Astrocyte (in vitro differentiated cells and primary cell): ENCODE results near the gene ITPRIP. TPM values are rescaled to one million over a fixed set of nuclear protein-coding genes. Genes with fewer than 3 reads are reported as not detected.

Experiments
- DNase-seq: peaks from one replicate; pipeline ENCODE4 v3.0.0-alpha.2; 2010; ENCODE audit warnings: low read depth
- FAIRE-seq: peaks from 2 replicates; lab custom pipeline; 2011; peaks lifted over from hg19 to GRCh38; lab: Jason Lieb, UNC
- H2AFZ ChIP-seq: 2 replicates; pipeline ENCODE4 v1.6.0; 2012; ENCODE audit warnings: low read depth, low read length, inconsistent platforms
- H3K27ac ChIP-seq: 2 replicates; pipeline ENCODE4 v1.5.1; 2011; ENCODE audit warnings: low read depth, low read length, inconsistent platforms
- H3K27me3 ChIP-seq: 2 replicates; pipeline ENCODE4 v1.6.0; 2011; ENCODE audit warnings: low read length, inconsistent platforms; ENCODE audit not compliant: insufficient read depth
- H3K36me3 ChIP-seq: 2 replicates; pipeline ENCODE4 v1.5.1; 2011; ENCODE audit warnings: low read length, inconsistent platforms; ENCODE audit not compliant: insufficient read depth
- H3K4me1 ChIP-seq: 2 replicates; pipeline ENCODE4 v1.5.1; 2011; ENCODE audit warnings: low read length, inconsistent platforms; ENCODE audit not compliant: insufficient read depth
- H3K4me2 ChIP-seq: 2 replicates; pipeline ENCODE4 v1.6.0; 2012; ENCODE audit warnings: low read length, inconsistent platforms
- H3K4me3 ChIP-seq: 2 replicates; pipeline ENCODE4 v1.5.1; 2011; ENCODE audit warnings: low read depth, mild to moderate bottlenecking, low read length, inconsistent platforms; ENCODE audit not compliant: insufficient read depth
- H3K79me2 ChIP-seq: 2 replicates; pipeline ENCODE4 v1.6.0; 2012; ENCODE audit warnings: mild to moderate bottlenecking, low read length, inconsistent platforms; ENCODE audit not compliant: insufficient read depth
- H3K9ac ChIP-seq: 2 replicates; pipeline ENCODE4 v1.6.0; 2012; ENCODE audit warnings: mild to moderate bottlenecking, low read length, inconsistent platforms
- H3K9me3 ChIP-seq: 2 replicates; pipeline ENCODE4 v1.5.1; 2012; ENCODE audit warnings: low read depth, mild to moderate bottlenecking, low read length, inconsistent platforms; ENCODE audit not compliant: insufficient read depth
- H4K20me1 ChIP-seq: 2 replicates; pipeline ENCODE4 v1.6.0; 2012; ENCODE audit warnings: low read length, inconsistent platforms; ENCODE audit not compliant: insufficient read depth
- H3K27ac Mint-ChIP-seq: one replicate; pipeline ENCODE4 v1.8.0; 2021; ENCODE audit warnings: mild to moderate bottlenecking, mixed read lengths; ENCODE audit not compliant: unreplicated experiment
- H3K27me3 Mint-ChIP-seq: one replicate; pipeline ENCODE4 v1.8.0; 2021; ENCODE audit warnings: low read depth, mixed read lengths; ENCODE audit not compliant: unreplicated experiment
- H3K36me3 Mint-ChIP-seq: one replicate; pipeline ENCODE4 v1.8.0; 2021; ENCODE audit warnings: low read depth, mixed read lengths; ENCODE audit not compliant: unreplicated experiment
- H3K4me1 Mint-ChIP-seq: one replicate; pipeline ENCODE4 v1.8.0; 2021; ENCODE audit warnings: low read depth, mixed read lengths; ENCODE audit not compliant: unreplicated experiment
- H3K4me3 Mint-ChIP-seq: one replicate; pipeline ENCODE4 v1.8.0; 2021; ENCODE audit warnings: mild to moderate bottlenecking, moderate library complexity, mixed read lengths; ENCODE audit not compliant: unreplicated experiment
- H3K9me3 Mint-ChIP-seq: one replicate; pipeline ENCODE4 v1.8.0; 2021; ENCODE audit warnings: mild to moderate bottlenecking, mixed read lengths; ENCODE audit not compliant: unreplicated experiment
- CTCF ChIP-seq: IDR thresholded peaks from 2 replicates; pipeline ENCODE4 v1.5.1; 2011; ENCODE audit warnings: low read depth, mild to moderate bottlenecking, inconsistent platforms, low read length, moderate library complexity; ENCODE audit not compliant: insufficient read depth
- EZH2 ChIP-seq: IDR thresholded peaks from 2 replicates; pipeline ENCODE4 v1.6.1; 2012; ENCODE audit warnings: mild to moderate bottlenecking, low read length, inconsistent platforms; ENCODE audit not compliant: insufficient read depth
- total RNA-seq: library from RNA; stranded (reverse); gene quantifications from 2 replicates; pipeline ENCODE4 v1.2.1, GENCODE V29; 2021

ITPRIP gene
- total RNA-seq, 1 donor from 2014 or later = 21.9 TPM

- peak overlapping the region; percentile 100 for H3K27ac ChIP-seq
- H3K9ac ChIP-seq = peak overlapping the region; percentile 64
- no peaks in the 10 kb centered on the region for H3K27me3 ChIP-seq
- H3K9me3 ChIP-seq = no peaks in the 10 kb centered on the region
- Mint-ChIP-seq H3K4me3 (no peak overlapping the region), H3K4me1 (peaks cover 30% of the 10 kb centered on the region), H3K27ac (no peak overlapping the region), H3K9me3 (peaks cover 6% of the 10 kb centered on the region), H3K36me3 (no peaks in the 10 kb centered on the region), H3K27me3 (no peaks in the 10 kb centered on the region)
- H3K4me3 ChIP-seq = no peak overlapping the region
- peak overlapping the region; percentile 54 for H3K4me2 ChIP-seq
- no peaks in the 10 kb centered on the region for H3K79me2 ChIP-seq
- TF ChIP-seq CTCF = peak; percentile 71
- TF ChIP-seq EZH2 = no peak
- DNase-seq (peak; percentile 92), FAIRE-seq (no peak)
- H2AFZ ChIP-seq = no peak overlapping the region
- H3K4me1 ChIP-seq = peaks cover 48% of the 10 kb centered on the region
- no peaks in the 10 kb centered on the region for H3K36me3 ChIP-seq
- H4K20me1 ChIP-seq = no peaks in the 10 kb centered on the region
These were observed 40.3 kb downstream of the ITPRIP start for GRCh38 chr10:104297697-104298660.

GRCh38 chr10:104296687-104297436 is 41.4 kb downstream of the ITPRIP start:
- Mint-ChIP-seq H3K4me3 (no peak overlapping the region), H3K9me3 (peaks cover 4% of the 10 kb centered on the region), H3K27me3 (no peaks in the 10 kb centered on the region), H3K36me3 (no peaks in the 10 kb centered on the region), H3K27ac (no peak overlapping the region), H3K4me1 (peaks cover 32% of the 10 kb centered on the region)
- Histone ChIP-seq H3K79me2 (no peaks in the 10 kb centered on the region), H3K36me3 (no peaks in the 10 kb centered on the region), H3K9ac (peak overlapping the region; percentile 64), H4K20me1 (no peaks in the 10 kb centered on the region), H3K4me2 (peak overlapping the region; percentile 54), H3K27ac (peak overlapping the region; percentile 100), H3K9me3 (no peaks in the 10 kb centered on the region), H2AFZ (no peak overlapping the region), H3K4me3 (no peak overlapping the region), H3K4me1 (peaks cover 53% of the 10 kb centered on the region), H3K27me3 (no peaks in the 10 kb centered on the region)
- FAIRE-seq (no peak), DNase-seq (no peak)
- TF ChIP-seq EZH2 (no peak), CTCF (no peak)
